EH (cell line): Measurements from ENCODE around the gene CALML6.
"Not testable (repeated sequence)": the region's sequence is repeated elsewhere in the genome, so short reads cannot be mapped to it uniquely, and the experiment has no call there.

Source experiments
- DNase-seq: peaks from one replicate; pipeline ENCODE4 v3.0.0-alpha.2; 2015; ENCODE audit warnings: low read depth

The CALML6 gene

DNA sequence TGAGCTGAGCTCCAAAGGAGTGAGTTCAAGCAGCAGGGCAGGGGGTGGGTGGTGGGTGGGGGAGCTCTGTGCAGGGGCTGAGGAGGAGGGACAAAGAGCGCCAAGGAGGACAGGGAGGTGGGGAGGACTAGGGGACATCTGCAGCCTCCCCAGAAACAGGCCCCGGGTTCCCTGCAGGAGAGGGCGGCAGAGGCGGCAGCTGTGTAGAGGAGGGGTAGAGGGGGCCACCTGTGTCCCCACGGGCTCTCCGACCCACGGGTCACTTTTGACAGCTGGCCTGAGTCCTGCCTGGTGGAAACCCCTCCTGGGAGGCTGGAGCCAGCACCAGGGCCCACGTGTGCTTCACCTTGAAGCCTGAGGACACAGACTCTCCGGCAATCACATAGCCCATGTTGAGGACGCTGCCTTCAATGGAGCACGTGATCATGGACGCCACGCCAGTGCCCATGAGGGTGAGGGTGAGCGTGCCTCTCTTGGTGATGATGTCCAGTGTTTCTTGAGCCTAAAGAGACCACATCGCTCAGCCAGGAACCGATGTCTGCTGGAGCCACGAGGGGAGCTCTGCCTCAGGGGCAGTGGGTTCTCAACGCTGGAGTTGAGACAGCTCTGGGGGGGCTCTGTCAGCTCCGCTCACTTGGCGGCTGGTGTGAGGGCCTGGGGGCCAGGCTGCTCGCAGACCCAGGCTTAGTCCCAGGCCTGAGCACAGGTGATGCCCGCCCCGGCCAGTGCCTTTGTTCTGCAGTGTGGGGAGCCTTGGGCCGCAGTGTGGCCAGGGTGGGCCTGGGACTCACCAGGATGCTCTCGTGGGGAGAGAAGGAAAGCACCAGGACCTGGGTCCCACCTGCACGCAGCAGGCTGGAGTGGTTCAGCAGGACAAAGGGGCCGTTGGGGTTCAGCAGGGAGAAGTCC, 10.6 kb downstream of the CALML6 start:
- DNase-seq, result no peak

DNA sequence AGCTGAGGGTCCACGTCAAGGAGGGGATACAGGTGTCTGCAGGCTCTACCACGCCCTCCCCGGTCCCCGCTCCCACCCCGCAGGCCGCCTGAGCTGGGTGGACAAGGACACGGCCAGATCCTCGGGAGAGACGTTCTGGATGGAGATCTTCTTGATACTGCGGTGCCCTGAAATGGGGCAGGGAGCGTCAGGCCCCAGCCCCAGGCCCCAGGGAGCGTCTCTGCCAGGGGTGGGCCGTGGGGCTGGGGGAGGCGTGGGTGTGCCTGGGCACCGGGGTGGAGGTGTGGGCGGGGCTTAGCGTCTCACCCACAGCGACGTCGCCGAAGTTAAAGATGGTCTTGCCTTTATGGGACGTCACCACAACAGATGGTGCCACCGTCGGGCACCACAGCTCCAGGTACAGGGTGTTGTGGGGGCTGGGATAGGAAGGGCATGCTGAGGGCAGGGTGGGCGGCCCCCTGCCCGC, 11.3 kb downstream of the CALML6 start:
- no peak for DNase-seq

DNA sequence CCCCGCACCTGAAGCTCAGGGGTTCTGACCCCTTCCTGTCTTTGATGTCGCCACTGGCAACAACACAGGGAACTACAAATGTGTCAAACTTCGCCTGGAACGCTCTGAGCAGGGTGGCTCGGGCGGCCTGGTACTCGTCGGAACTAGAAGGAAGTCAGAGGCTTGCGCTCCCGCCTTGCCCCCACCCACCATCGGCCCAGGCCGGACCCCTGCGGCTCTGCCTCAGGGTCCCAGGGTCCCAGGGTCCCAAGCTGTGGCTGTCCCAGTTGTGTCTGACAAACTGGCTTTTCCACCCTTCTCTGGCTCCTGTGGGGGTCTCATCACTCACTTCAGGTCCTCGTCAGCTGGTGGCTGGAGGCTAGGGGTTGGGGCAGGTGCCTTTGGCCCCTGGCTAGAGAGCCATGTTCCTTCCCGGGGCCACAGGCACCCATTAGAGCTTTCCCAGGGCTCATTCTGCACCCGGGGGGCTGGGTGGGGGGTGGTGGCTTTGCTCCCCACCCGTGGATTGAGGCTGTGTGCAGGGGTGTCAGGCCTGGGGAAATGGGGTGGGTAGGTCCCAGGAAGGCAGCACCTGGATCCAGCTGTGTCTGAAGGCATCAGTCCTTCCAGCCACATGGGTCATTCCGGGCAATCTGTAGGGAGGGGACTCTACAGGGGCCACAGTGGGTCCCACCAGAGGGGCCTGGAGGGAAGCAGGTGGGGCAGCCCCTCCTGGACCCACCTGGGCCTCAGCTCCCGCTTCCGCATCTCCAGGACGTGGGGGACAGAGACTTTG, 12.0 kb downstream of the CALML6 start:
- no peak for DNase-seq

DNA sequence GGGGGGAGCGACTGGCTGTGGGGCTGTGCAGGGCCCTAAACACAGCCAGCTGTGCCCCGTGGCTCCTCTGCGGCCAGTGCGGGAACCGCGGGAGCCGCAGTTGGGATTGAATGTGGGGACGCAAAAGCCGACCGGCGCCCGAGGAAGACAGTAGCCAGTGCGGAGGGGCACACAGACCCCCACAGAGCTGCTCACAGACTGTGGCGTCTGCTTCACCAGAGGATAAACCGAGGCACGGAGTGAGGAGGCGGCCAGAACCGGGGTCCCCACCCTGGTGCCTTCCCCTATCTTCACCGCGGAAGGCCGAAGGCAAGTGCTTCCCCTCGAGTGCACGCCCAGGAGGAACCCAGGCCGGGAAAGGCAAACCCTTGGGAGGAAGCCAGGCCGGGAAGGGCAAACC, 12.7 kb downstream of the CALML6 start:
- no peak for DNase-seq

DNA sequence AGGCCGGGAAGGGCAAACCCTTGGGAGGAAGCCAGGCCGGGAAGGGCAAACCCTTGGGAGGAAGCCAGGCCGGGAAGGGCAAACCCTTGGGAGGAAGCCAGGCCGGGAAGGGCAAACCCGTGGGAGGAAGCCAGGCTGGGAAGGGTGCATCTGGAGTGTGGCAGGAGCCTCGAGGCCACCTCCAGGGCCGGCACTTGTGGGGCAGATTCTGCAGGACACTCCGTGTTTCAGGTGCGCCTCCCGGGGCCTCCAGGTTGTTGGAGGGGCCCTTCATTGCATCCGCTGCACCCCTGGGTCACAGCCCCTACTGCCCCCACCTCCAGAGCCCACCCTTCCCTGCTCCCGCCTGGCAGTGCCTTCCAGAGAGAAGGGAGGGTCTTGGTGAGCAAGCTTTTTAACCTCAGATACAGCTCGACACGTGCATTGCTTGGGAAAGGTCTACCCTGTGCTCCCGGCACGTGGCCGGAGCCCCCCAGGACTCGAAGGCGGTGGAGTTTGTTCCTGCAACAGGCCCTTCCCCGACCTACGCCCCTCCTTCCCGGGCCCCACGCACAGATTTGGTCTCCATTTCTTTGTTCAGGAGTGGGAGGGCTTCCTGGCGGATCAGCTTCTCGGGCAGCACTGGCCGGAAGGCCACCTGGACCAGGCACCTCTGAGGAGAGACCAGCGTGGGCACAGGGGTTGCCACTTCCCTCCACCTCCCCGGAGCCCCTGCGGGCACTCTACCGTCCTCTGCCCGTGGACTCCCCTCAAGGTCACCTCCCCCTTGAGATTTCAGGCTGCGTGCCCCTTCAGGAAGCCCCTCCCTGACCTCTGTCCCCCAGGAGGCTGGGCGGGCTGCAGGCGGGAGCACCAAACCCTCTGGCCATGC, 13.4 kb downstream of the CALML6 start:
- no peak for DNase-seq

DNA sequence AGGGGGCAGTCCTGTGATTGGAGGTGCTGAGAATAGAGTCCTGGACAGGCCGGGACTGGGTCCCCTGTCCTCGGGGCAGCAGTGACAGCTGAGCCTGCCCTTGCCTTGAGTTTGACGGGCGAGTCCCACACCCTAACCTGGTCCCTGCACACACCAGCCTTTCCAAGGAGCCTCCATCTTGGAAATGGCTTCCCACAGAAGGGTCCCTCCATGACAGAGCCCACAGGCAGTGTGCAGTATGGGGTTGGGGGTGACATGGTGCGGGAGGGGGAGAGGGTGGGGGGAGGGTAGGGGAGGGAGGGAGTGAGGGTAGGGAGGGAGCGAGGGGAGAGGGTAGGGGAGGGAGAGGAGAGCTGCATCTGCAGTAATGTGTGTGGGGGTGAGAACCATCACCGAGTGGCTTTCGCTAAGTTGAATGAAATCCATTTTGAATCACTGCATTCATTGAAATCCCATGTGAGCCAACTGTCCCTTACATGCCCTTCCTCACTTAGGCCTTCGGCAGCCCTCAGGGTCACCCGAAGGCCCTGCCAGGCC, 14.1 kb downstream of the CALML6 start:
- DNase-seq, result no peak

DNA sequence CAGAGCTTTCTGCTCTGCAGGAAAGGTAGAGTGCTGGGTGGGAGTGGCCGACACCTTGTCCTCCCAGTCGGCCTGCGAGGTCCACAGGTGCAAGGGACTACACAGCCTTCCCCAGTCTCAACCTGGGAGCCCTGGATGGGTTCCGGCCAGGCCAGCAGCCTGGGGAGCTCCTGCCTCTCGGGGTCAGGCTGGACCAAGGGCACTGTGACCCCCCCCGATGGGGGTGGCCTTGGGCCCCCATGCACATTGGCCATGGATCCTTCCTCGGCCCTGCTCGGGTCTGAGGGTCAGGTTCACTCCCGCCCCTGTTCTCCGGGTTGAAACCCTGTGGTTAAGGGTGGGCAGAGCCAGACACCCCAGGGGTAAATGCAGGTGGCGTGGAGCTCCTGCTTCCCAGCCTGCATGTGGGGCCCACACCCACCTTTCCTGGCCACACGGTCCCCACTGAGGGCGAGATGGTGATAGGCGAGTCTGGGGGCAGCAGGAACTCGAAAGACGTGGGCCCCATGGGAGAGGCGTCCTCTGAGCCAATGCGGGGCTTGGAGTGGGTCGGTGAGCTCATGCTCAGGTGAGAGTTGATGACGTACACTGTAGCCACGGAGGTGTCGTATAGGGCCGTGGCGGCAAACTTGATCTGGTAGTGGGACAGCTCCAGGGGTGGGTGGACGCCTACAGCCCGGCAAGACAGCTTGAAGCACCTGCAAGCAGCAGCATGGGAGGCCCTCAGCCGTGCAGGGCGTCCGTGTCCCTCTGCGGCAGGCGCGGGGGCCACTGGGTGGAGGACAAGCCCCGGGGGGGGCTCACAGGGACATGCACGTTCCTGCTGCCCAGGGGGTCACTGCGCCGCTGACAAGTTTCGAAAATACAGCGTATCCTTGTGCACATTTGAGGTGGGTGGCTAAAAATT, 14.8 kb downstream of the CALML6 start:
- DNase-seq, result no peak

DNA sequence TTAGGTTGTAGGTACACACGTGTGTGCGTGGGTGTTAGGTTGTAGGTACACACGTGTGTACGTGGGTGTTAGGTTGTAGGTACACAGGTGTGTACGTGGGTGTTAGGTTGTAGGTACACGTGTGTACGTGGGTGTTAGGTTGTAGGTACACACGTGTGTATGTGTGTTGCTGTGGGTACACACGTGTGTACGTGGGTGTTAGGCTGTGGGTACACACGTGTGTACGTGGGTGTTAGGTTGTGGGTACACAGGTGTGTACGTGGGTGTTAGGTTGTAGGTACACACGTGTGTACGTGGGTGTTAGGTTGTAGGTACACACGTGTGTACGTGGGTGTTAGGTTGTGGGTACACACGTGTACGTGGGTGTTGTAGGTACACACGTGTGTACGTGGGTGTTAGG, 19.8 kb downstream of the CALML6 start:
- not testable (repeated sequence) for DNase-seq

DNA sequence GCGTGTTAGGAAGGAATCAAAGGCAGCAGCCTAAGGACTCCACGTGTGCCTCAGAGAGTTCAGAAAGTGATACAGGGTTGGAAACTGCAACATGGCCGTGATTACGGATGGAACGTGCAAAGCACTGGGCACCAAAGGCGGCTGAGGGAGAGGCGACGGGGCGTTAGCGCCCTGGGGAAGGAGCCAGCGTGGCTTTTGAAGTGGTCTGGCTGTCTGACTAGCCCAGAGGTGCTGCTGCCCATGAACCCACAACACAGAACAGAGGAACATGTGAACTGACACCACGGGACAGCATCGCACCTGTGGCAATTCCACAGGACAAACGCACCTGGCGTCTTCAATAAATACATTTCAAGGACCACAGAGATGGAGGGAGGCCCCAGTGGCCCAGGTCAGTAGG, 22.0 kb downstream of the CALML6 start:
- no peak for DNase-seq

DNA sequence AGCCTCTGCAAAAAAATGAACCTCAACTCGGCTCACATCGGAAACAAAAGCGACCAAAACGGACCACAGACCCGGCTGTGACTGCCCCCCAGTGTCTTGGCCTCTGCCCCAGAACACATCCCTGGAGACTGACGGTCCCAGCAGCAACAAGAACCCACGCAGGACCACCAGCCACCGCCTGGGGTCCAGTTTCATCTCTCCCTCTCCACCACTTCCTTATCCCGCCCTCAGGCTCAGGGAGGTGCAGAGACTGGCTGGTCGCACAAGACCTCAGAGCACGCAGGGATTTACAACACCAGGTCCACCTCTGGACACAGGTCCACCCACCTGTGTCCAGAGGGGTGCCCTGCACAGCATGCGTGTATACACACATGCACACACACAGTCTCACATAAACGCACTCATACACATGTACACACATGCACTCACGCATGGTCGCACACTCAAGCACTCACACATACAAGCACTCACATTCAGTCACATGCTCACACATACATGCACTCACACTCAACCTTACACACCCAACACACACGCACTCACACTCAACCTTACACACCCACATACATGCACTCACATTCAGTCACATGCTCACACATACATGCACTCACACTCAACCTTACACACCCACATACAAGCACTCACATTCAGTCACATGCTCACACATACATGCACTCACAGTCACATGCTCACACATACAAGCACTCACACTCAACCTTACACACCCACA, 22.7 kb downstream of the CALML6 start:
- no peak for DNase-seq

DNA sequence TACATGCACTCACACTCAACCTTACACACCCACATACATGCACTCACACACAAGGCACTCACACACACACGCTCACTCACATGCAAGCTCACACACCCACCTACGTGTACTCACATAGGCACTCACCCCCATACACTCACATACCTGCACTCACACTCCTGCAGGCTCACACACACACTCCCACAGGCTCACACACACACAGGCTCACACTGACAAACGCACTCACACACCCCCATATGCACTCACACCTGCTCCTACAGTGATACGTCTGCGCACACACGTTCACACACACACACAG, 23.2 kb downstream of the CALML6 start:
- DNase-seq, result no peak

DNA sequence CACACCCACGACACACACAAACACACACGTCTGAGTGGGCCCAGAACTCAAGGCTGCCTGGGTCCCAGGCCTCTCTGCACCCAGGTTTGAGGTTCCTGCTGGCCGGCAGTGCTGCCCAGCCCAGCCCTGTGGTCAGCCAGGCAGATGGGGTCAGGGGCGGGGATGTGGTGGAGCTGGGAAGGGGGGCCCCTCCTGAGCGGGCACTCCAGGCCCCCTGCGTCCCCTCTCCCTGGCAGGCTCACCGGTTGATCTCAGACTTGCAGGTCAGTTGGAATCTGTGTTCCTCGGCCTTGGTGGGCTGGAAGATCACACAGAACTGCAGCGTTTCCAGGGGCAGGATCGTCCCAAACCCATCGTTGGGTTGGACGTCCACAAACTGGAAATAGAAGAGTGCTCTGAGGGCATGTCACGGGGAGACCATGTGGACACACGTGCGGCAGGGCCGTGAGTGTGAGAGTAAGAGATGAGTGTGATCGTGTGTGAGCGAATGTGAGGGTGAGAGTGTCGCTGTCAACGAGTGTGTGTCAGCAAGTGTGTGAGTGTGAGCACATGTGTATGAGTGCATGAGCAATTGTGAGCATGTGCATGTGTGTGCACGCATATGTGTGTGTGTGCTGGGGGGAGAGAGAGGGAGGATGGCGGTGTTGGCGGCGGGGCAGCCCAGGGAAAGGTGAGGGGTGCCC, 23.7 kb downstream of the CALML6 start:
- DNase-seq, result no peak

DNA sequence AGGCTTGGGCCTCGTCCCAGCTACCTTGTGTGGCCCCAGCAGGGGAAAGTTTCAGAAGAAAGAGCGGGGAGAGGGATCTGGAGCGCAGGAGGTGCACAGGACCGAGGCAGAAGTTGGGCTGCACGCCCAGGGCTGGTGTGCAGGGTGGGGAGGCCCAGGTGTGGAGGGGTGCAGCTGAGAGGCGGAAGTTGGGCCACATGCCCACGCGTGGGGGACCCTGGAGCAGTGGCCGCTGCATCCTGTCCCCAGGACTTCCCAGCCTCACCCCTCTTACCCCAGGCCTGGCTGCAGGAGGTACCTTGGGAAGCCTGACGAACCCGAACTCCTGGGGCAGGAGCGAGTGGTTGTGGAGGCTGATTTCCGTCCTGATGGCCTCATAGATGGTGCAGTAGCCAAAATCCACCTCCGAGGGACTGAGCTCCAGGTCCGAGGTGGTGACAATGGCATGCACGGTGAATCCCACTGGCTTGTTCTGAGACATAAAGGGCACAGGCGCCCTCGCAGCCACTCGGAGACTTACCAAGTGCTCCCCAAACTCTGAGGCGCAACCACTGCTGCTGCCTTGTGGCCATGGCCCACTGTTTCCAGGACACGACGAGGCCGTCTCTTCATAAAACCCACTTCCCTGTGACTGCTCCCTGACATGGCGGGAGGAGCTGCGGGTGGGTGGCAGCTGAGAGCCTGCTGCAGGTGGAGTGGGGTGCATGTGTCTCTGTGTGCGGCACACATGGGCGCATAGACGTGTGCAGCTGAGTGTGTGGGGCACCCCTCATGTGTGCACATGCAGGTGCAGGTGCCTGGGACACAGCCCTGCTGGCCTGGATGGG, 24.4 kb downstream of the CALML6 start:
- no peak for DNase-seq

DNA sequence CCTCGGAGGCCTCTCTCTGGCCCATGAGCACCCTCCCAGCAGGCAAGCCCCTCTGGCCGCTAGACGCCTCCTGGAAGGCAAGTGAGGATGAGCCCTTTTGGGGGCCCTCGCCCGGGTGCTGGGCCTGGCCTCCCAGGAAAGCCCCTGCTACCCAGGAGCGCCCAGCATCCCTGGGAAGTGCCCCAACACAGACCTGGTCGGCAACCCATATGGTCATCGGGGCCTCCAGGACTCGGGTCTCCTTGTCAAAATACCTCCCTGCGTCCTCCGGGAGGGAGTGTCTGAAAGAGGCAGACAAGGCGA, 25.0 kb downstream of the CALML6 start:
- no peak for DNase-seq

DNA sequence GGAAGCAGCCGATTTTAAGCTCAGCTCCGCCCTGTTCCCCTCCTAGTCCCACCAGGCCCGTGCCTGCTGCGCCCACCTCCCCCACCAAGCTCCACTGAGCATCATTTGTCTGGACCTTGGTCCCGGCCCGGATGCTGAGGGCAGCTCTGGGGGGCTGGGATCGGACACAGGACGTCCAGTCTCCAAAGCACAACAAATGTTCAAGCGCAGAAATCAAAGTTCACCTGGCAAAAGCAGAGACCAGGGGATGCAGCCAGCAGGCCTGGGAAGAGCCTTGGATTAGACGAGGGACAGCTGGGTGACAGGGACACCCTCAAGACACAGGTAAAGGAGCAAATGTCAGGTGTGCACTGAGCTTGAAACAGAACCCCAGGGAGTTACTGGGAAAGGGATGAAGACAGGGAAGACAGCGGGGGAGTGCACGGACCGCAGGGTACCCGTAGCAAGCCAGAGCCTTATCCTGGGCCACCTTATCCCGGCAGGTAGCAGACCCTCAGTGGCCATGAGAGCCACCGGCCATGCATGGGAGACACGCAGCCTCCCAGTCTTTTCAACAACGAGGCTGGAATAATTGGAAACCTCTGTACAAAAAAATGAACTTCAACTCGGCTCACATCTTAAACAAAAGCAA, 26.3 kb downstream of the CALML6 start:
- no peak for DNase-seq

DNA sequence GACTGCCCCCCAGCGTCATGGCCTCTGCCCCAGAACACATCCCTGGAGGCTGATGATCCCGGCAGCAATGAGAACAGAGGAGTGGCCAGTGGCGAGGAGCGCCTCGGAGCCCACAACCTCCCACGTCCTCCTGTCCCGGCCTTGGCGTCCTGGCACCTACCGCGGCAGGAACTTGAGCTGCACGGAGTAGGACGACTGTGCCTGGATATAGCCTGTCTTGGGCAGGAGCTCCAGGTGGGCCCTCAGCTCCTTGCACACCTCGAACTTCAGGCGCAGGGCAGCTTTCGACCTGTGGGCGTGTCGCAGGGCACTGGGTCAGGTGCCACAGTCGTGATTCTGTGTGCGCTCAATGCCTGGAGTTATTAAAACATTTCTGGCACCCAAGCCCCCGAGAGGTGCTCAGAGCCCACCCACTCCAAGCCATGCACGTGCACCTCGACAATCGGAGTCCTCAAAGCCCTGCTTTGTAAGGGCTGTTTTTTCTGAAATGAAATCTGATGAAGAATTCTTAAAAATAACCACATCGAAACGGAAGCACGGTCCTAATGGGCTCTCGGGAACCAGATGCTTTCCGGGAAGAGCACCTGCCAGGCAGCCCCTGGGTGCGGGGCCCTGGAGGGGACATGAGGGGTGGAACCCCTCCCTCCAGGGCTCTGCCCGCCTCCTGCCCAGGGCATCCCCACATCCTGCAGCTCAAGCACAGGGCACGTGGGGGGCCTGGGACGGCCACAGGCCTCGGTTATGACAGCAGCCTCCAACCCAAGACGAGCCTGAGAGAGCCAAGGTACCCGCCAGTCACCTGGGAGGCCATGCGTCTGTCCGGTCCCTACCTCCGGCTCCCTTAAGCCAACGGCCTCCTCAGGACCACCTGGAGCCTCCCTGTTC, 27.1 kb downstream of the CALML6 start:
- DNase-seq, result no peak
